ENCODE results near the gene TMC6.
"Not testable (repeated sequence)": the region's sequence is repeated elsewhere in the genome, so short reads cannot be mapped to it uniquely, and the experiment has no call there.

The TMC6 gene

GRCh38 chr17:78128551-78129350 lies at the start of gene TMC6:
Gene TMC6, minus strand, starts transcription at chr17:78128755. Its CDS starts 1,923 bp downstream, at chr17:78126832.
- DNase-seq (ENCODE audit: low spot score in 2 of 2) (peak; percentile 53 to 58), ATAC-seq (replicated peaks; ENCODE audit: extremely low read depth, poor library complexity, severe bottlenecking) (peak; percentile 20)
- Mint-ChIP-seq H3K9me3 (no peaks in the 10 kb centered on the region), H3K4me3 (peak within 1 kb of the TSS; percentile 100), H3K4me1 (peaks cover 55% of the 10 kb centered on the region), H3K36me3 (ENCODE audit: insufficient read depth) (peaks cover 76% of the 10 kb centered on the region), H3K27ac (ENCODE audit: low read depth) (peak within 1 kb of the TSS; percentile 97), H3K27me3 (no peaks in the 10 kb centered on the region)

GRCh38 chr17:78176548-78177025 lies 48.0 kb upstream of the TMC6 start:
- H3K4me3 Mint-ChIP-seq, result no peak overlapping the region
- no peaks in the 10 kb centered on the region for H3K9me3 Mint-ChIP-seq
- peaks cover 12% of the 10 kb centered on the region for H3K36me3 Mint-ChIP-seq (ENCODE audit: insufficient read depth)
- no peak overlapping the region for H3K27ac Mint-ChIP-seq (ENCODE audit: low read depth)
- H3K4me1 Mint-ChIP-seq, result peaks cover 46% of the 10 kb centered on the region
- DNase-seq (ENCODE audit: low spot score in 2 of 2) (peak; percentile 54 to 67), ATAC-seq (replicated peaks; ENCODE audit: extremely low read depth, poor library complexity, severe bottlenecking) (peak; percentile 48)
- no peaks in the 10 kb centered on the region for H3K27me3 Mint-ChIP-seq

GRCh38 chr17:78175643-78175981 lies 47.1 kb upstream of the TMC6 start:
- no peaks in the 10 kb centered on the region for H3K27me3 Mint-ChIP-seq
- peaks cover 13% of the 10 kb centered on the region for H3K36me3 Mint-ChIP-seq (ENCODE audit: insufficient read depth)
- no peak overlapping the region for H3K4me3 Mint-ChIP-seq
- DNase-seq (ENCODE audit: low spot score in 2 of 2) (no peak), ATAC-seq (replicated peaks; ENCODE audit: extremely low read depth, poor library complexity, severe bottlenecking) (no peak)
- H3K9me3 Mint-ChIP-seq, result no peaks in the 10 kb centered on the region
- H3K4me1 Mint-ChIP-seq, result peaks cover 53% of the 10 kb centered on the region
- H3K27ac Mint-ChIP-seq (ENCODE audit: low read depth), result no peak overlapping the region

GRCh38 chr17:78174870-78175642 lies 46.5 kb upstream of the TMC6 start:
- Mint-ChIP-seq H3K27me3 (no peaks in the 10 kb centered on the region), H3K4me3 (no peak overlapping the region), H3K27ac (ENCODE audit: low read depth) (no peak overlapping the region), H3K36me3 (ENCODE audit: insufficient read depth) (peaks cover 16% of the 10 kb centered on the region), H3K9me3 (no peaks in the 10 kb centered on the region), H3K4me1 (peaks cover 51% of the 10 kb centered on the region)
- DNase-seq (ENCODE audit: low spot score in 2 of 2) (no peak), ATAC-seq (replicated peaks; ENCODE audit: extremely low read depth, poor library complexity, severe bottlenecking) (no peak)

GRCh38 chr17:78174346-78174869 lies 45.9 kb upstream of the TMC6 start:
- no peaks in the 10 kb centered on the region for H3K9me3 Mint-ChIP-seq
- H3K36me3 Mint-ChIP-seq (ENCODE audit: insufficient read depth), result peaks cover 16% of the 10 kb centered on the region
- ATAC-seq (replicated peaks; ENCODE audit: extremely low read depth, poor library complexity, severe bottlenecking) (no peak), DNase-seq (ENCODE audit: low spot score in 2 of 2) (no peak)
- no peaks in the 10 kb centered on the region for H3K27me3 Mint-ChIP-seq
- no peak overlapping the region for H3K4me3 Mint-ChIP-seq
- peaks cover 57% of the 10 kb centered on the region for H3K4me1 Mint-ChIP-seq
- peak overlapping the region; percentile 92 for H3K27ac Mint-ChIP-seq (ENCODE audit: low read depth)

GRCh38 chr17:78173097-78173715 lies 44.7 kb upstream of the TMC6 start:
- peak overlapping the region; percentile 92 for H3K27ac Mint-ChIP-seq (ENCODE audit: low read depth)
- H3K9me3 Mint-ChIP-seq, result no peaks in the 10 kb centered on the region
- peaks cover 59% of the 10 kb centered on the region for H3K4me1 Mint-ChIP-seq
- DNase-seq (ENCODE audit: low spot score in 2 of 2) (no peak), ATAC-seq (replicated peaks; ENCODE audit: extremely low read depth, poor library complexity, severe bottlenecking) (peak; percentile 61)
- peaks cover 20% of the 10 kb centered on the region for H3K36me3 Mint-ChIP-seq (ENCODE audit: insufficient read depth)
- H3K4me3 Mint-ChIP-seq, result peak overlapping the region; percentile 34
- H3K27me3 Mint-ChIP-seq, result no peaks in the 10 kb centered on the region

- peaks cover 59% of the 10 kb centered on the region for H3K4me1 Mint-ChIP-seq
- ATAC-seq (replicated peaks; ENCODE audit: extremely low read depth, poor library complexity, severe bottlenecking), result no peak
- H3K36me3 Mint-ChIP-seq (ENCODE audit: insufficient read depth), result peaks cover 20% of the 10 kb centered on the region
- H3K9me3 Mint-ChIP-seq, result no peaks in the 10 kb centered on the region
- H3K27ac Mint-ChIP-seq (ENCODE audit: low read depth), result peak overlapping the region; percentile 38
- H3K4me3 Mint-ChIP-seq, result peak overlapping the region; percentile 20
- H3K27me3 Mint-ChIP-seq, result no peaks in the 10 kb centered on the region
- DNase-seq (ENCODE audit: low spot score in 2 of 2), result no peak
These were observed 43.9 kb upstream of the TMC6 start for GRCh38 chr17:78172249-78173051.

- H3K9me3 Mint-ChIP-seq; H3K27me3 Mint-ChIP-seq; DNase-seq (ENCODE audit: low spot score in 2 of 2); ATAC-seq (replicated peaks; ENCODE audit: extremely low read depth, poor library complexity, severe bottlenecking): not testable (repeated sequence)
- H3K27ac Mint-ChIP-seq (ENCODE audit: low read depth), result peak overlapping the region; percentile 38
- H3K36me3 Mint-ChIP-seq (ENCODE audit: insufficient read depth), result peaks cover 20% of the 10 kb centered on the region
- peaks cover 54% of the 10 kb centered on the region for H3K4me1 Mint-ChIP-seq
- peak overlapping the region; percentile 20 for H3K4me3 Mint-ChIP-seq
These were observed 43.2 kb upstream of the TMC6 start for GRCh38 chr17:78171591-78172248.

GRCh38 chr17:78170692-78171590 lies 42.4 kb upstream of the TMC6 start:
- peak overlapping the region; percentile 71 for H3K4me3 Mint-ChIP-seq
- DNase-seq (ENCODE audit: low spot score in 2 of 2) (no peak), ATAC-seq (replicated peaks; ENCODE audit: extremely low read depth, poor library complexity, severe bottlenecking) (no peak)
- peak overlapping the region; percentile 64 for H3K27ac Mint-ChIP-seq (ENCODE audit: low read depth)
- peaks cover 20% of the 10 kb centered on the region for H3K36me3 Mint-ChIP-seq (ENCODE audit: insufficient read depth)
- no peaks in the 10 kb centered on the region for H3K9me3 Mint-ChIP-seq
- no peaks in the 10 kb centered on the region for H3K27me3 Mint-ChIP-seq
- H3K4me1 Mint-ChIP-seq, result peaks cover 47% of the 10 kb centered on the region

- peak overlapping the region; percentile 71 for H3K4me3 Mint-ChIP-seq
- no peaks in the 10 kb centered on the region for H3K27me3 Mint-ChIP-seq
- H3K27ac Mint-ChIP-seq (ENCODE audit: low read depth), result peak overlapping the region; percentile 64
- DNase-seq (ENCODE audit: low spot score in 2 of 2) (no peak), ATAC-seq (replicated peaks; ENCODE audit: extremely low read depth, poor library complexity, severe bottlenecking) (peak; percentile 28)
- no peaks in the 10 kb centered on the region for H3K9me3 Mint-ChIP-seq
- H3K4me1 Mint-ChIP-seq, result peaks cover 45% of the 10 kb centered on the region
- H3K36me3 Mint-ChIP-seq (ENCODE audit: insufficient read depth), result peaks cover 17% of the 10 kb centered on the region
These were observed 40.6 kb upstream of the TMC6 start for GRCh38 chr17:78168903-78169793.
